Fibroblast of pulmonary artery (primary cell): Measurements from ENCODE around the gene KIF26B.

Experiments used
- DNase-seq: peaks from one replicate; pipeline ENCODE4 v3.0.0-alpha.2; 2010; ENCODE audit warnings: low read depth
- H3K4me3 ChIP-seq: replicated peaks from 2 replicates; pipeline ENCODE4 v1.5.1; 2011; ENCODE audit warnings: low read depth, mild to moderate bottlenecking, control low read depth, low read length, moderate library complexity
- TF ChIP-seq, protein P1 (sequence below): IDR thresholded peaks from 2 replicates; pipeline ENCODE4 v1.5.1; 2011; ENCODE audit warnings: mild to moderate bottlenecking, control low read depth, low read length, inconsistent platforms; ENCODE audit errors: missing control alignments

KIF26B gene

DNA sequence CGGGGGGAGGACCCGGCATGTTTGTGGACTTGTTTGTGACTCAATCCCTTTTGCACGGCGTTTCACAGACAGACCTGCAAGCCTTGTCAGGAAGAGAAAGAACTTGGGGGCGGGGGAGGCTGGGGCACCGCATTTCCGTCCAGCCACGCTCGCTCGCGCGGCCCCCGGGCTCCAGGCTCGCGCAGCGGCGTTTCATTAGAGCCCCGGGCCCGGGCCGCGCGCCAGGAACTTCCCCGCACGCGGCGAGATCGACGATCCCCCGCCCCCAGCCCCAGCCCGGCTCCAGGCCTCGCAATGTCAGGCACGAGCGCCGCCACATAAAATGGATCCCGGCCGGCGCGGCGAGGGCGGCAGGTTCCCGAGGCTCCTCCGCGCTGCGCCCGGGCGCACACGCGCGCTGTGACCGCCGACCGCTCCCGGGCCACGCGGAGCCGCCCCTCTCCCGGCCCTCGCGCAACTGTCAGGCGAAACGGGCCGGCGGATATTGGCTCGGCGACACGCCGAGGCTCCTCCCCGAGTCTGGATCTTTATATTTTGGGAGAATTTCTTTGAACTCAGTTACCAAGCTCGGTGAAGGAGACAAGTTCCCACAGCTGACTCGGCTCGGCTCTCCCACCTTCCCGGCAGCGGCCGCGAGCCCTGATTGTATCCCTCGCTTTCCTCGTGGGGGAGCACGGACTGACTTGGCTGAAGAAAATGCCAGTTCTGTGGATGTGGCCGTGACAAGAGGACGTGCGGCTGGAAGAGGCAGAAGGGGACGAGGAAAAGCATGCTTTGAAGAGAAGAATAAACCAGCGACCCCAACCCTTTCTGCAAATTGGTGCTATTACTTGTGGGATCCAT lies at the start of gene KIF26B:
Gene KIF26B (plus strand): TSS at position 557 of the 843 bp plus-strand sequence. CDS start 440 bp downstream, outside the sequence.
- TF ChIP-seq, protein P1, sequence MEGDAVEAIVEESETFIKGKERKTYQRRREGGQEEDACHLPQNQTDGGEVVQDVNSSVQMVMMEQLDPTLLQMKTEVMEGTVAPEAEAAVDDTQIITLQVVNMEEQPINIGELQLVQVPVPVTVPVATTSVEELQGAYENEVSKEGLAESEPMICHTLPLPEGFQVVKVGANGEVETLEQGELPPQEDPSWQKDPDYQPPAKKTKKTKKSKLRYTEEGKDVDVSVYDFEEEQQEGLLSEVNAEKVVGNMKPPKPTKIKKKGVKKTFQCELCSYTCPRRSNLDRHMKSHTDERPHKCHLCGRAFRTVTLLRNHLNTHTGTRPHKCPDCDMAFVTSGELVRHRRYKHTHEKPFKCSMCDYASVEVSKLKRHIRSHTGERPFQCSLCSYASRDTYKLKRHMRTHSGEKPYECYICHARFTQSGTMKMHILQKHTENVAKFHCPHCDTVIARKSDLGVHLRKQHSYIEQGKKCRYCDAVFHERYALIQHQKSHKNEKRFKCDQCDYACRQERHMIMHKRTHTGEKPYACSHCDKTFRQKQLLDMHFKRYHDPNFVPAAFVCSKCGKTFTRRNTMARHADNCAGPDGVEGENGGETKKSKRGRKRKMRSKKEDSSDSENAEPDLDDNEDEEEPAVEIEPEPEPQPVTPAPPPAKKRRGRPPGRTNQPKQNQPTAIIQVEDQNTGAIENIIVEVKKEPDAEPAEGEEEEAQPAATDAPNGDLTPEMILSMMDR, result no peak
- peak; percentile 68 for DNase-seq
- peak within 1 kb of the TSS; percentile 81 for H3K4me3 ChIP-seq

DNA sequence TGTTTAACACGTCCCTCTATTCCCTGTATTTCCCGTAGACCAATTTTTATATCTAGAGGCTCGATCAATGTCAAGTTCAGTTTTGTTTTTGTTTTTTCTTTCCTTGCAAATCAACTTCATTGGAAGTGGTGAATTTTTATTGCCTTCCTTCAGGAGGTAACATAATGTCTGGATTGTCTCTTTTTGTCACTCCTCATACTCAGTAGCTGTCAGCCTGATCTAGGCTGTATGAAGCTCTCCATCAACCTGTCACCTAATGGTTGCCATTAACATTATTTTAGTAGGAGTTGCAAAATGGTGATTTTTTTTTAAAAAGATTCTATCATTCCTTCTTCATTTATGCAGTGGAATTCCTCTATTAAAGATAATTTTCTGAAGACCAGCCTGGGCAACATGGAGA lies 49.7 kb upstream of the KIF26B start:
- DNase-seq, result no peak
- no peak overlapping the region for H3K4me3 ChIP-seq
- TF ChIP-seq, protein P1, result no peak

DNA sequence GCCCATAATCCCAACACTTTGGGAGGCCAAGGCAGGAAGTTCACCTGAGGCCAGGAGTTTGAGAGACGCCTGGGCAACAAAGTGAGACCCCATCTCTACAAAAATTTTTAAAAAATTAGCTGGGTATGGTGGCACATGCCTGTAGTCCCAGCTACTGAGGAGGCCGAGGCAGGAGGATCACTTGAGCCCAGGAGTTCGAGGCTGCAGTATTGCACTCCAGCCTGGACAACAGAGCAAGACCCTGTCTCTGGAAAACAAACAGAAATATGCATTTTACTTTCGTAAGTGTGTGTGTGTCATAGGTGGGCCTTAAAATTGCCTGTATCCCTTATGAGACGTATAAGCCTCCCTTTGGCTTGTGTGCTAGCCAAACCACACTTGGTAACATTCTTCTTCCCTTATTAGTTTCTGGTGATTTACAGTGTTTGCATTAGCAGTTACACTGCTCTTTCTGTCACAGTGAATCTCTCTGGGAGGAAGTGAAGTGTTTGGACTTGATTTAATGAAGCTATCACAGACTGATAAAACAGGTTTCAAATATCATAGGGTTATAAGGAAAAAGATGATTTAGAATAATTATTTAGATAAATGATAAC lies 48.9 kb upstream of the KIF26B start:
- no peak for DNase-seq
- TF ChIP-seq, protein P1, result no peak

DNA sequence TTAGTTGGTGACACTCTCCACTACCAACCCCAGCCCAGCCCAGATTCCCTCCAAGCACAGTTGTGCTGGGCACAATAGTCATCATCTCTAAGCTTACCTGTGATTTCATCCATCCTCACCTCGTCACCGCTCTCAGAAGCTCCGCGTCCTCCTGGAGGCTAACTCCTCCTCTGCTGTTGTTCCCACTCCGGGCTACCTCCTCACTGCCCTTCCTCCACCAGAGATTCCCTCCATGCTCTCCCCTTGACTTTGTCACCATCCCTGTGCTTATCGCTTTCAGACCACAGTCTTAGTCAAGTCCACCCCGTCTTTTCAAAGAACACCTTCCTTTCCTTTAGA lies 47.0 kb upstream of the KIF26B start:
- no peak for DNase-seq
- H3K4me3 ChIP-seq, result no peak overlapping the region
- TF ChIP-seq, protein P1, result no peak

More for the DNA sequence above, 48.9 kb upstream of the KIF26B start:
- no peak overlapping the region for H3K4me3 ChIP-seq

DNA sequence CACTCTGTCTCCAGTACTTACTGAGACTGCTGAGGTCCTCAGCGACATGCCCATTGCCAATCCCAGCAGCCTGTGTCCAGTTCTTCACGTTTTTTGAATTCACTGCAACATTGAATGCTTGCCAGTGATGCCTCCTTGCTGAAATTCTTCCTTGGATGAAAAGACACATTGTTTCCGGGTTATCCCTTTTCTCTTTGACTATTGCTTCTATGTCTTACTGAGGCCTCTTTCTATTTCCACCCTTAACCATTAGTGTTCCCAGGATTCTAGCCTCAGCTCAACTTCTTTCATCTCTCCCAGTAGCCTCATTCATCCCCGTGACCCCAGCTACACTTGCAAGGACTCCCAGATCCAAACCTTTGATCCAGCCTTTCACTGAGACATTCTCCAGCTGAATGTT lies 46.5 kb upstream of the KIF26B start:
- TF ChIP-seq, protein P1, result no peak
- DNase-seq, result no peak
- no peak overlapping the region for H3K4me3 ChIP-seq

DNA sequence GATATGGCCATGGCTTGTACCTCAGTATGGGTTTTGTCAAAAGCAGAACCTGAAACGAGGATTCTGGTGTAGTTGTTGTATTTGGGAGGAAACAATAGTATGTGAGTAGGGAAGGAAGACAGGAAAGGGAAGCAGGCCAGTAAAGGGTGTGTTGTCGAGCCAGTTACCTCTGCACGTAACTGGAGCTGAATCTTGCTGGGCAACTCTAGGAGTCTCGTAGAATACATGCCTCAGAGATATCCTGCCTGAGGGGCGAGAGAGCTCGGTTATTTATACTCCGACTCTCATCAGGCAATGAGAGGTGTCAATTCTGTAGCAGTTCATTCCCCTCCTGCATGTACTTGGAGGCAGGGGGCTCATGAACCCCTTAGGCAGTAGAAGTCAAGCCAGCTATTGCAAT lies 45.9 kb upstream of the KIF26B start:
- DNase-seq, result no peak
- H3K4me3 ChIP-seq, result no peak overlapping the region
- TF ChIP-seq, protein P1, result no peak
